ENCODE data around the gene TP53INP2.
"Not testable (repeated sequence)": the region's sequence is repeated elsewhere in the genome, so short reads cannot be mapped to it uniquely, and the experiment has no call there.

TP53INP2 gene, protein sequence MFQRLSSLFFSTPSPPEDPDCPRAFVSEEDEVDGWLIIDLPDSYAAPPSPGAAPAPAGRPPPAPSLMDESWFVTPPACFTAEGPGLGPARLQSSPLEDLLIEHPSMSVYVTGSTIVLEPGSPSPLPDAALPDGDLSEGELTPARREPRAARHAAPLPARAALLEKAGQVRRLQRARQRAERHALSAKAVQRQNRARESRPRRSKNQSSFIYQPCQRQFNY

DNA sequence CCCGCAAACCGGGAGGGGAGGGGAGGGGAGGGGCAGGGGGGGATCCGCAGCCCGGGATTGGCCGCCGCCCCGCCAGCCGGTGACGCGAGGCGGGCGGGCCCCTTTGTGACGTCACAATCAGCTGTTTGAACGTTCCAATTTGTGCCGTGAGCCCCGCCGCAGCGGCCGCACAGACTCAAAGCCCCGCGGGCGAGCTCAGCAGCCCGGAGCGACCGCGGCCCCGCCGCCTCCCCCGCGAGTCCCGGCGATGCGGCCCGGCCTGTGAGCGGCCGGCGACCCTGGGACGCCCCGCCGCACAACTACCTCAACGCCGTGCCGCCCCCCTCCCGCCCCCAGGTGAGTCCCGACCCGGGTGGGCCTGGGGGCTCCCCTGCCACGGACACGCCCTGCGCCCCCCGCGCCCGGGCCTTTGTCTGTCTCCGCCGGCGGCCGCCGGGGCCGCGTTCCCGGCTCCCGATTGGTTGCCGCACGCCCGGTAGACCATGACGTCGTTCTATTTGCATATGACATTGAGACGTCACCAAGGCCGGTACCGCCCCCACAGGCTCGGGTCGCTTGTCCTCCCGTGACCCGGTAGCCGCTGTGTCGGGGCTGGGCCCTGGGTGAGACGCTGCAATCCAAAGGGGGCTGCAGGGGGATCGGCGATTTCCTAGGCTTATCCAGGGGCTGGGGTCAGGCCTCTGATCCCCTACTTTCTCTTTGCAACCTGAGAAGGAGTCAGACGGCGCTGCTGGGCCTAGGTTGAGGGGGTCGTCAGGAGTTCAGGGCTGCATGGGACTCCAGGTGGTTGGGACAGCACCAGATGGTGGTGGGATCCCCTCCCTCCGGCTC lies at the start of gene TP53INP2:
TP53INP2 (plus strand) TSS at position 168 of the 831 bp plus-strand sequence. CDS start 4,396 bp downstream, outside the sequence.
- H3K4me3 ChIP-seq (ENCODE audit: low read depth in 1 of 2, low read length in 2 of 2) = peak within 1 kb of the TSS; percentile 59 to 88
- H3K79me2 ChIP-seq (ENCODE audit: insufficient read depth, low read length) = no peaks in the 10 kb centered on the region
- H3K9ac ChIP-seq (ENCODE audit: low read depth, low read length) = peak within 1 kb of the TSS; percentile 65
- peaks cover 22% of the 10 kb centered on the region for H3K4me1 ChIP-seq (ENCODE audit: insufficient read depth, low read length)
- peaks cover 13% of the 10 kb centered on the region for H3K27me3 ChIP-seq (ENCODE audit: insufficient read depth, low read length, poor library complexity)
- ATAC-seq (ENCODE audit: insufficient read depth, low read depth) (peak; percentile 79), DNase-seq (peak; percentile 85)
- no peaks in the 10 kb centered on the region for H3K36me3 ChIP-seq (ENCODE audit: insufficient read depth, low read length)
- no peaks in the 10 kb centered on the region for H4K20me1 ChIP-seq (ENCODE audit: insufficient read depth, low read length)
- H2AFZ ChIP-seq (ENCODE audit: low read depth, low read length) = peak within 1 kb of the TSS; percentile 92
- no peak for TF ChIP-seq EZH2 (IDR thresholded peaks at IDR 0.05; ENCODE audit: borderline replicate concordance, low read depth, low read length, severe bottlenecking)
- TF ChIP-seq, protein P1, sequence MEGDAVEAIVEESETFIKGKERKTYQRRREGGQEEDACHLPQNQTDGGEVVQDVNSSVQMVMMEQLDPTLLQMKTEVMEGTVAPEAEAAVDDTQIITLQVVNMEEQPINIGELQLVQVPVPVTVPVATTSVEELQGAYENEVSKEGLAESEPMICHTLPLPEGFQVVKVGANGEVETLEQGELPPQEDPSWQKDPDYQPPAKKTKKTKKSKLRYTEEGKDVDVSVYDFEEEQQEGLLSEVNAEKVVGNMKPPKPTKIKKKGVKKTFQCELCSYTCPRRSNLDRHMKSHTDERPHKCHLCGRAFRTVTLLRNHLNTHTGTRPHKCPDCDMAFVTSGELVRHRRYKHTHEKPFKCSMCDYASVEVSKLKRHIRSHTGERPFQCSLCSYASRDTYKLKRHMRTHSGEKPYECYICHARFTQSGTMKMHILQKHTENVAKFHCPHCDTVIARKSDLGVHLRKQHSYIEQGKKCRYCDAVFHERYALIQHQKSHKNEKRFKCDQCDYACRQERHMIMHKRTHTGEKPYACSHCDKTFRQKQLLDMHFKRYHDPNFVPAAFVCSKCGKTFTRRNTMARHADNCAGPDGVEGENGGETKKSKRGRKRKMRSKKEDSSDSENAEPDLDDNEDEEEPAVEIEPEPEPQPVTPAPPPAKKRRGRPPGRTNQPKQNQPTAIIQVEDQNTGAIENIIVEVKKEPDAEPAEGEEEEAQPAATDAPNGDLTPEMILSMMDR (IDR thresholded peaks at IDR 0.05; ENCODE audit: borderline replicate concordance, extremely low read depth, low read length, poor library complexity, severe bottlenecking) = peak; percentile 1
- peak within 1 kb of the TSS; percentile 99 for H3K4me2 ChIP-seq (ENCODE audit: insufficient read depth, low read length)
- H3K9me3 ChIP-seq (ENCODE audit: insufficient read depth, low read length, severe bottlenecking) = no peaks in the 10 kb centered on the region
- peak within 1 kb of the TSS; percentile 54; the same call in 1 of the 2 replicates for H3K27ac ChIP-seq (ENCODE audit: low read length)

DNA sequence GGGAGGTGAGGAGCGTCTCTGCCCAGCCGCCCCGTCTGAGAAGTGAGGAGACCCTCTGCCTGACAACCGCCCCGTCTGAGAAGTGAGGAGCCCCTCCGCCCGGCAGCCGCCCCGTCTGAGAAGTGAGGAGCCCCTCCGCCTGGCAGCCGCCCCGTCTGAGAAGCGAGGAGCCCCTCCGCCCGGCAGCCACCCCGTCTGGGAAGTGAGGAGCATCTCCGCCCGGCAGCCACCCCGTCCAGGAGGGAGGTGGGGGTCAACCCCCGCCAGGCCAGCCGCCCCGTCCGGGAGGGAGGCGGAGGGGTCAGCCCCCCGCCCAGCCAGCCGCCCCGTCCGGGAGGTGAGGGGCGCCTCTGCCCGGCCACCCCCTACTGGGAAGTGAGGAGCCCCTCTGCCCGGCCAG lies 45.5 kb upstream of the TP53INP2 start:
- H3K9me3 ChIP-seq (ENCODE audit: insufficient read depth, low read length, severe bottlenecking); H3K27me3 ChIP-seq (ENCODE audit: insufficient read depth, low read length, poor library complexity); H4K20me1 ChIP-seq (ENCODE audit: insufficient read depth, low read length); DNase-seq; H3K4me2 ChIP-seq (ENCODE audit: insufficient read depth, low read length); H3K4me3 ChIP-seq (ENCODE audit: low read depth in 1 of 2, low read length in 2 of 2); H3K27ac ChIP-seq (ENCODE audit: low read length); H2AFZ ChIP-seq (ENCODE audit: low read depth, low read length); H3K9ac ChIP-seq (ENCODE audit: low read depth, low read length); H3K4me1 ChIP-seq (ENCODE audit: insufficient read depth, low read length); ATAC-seq (ENCODE audit: insufficient read depth, low read depth): not testable (repeated sequence)
- Histone ChIP-seq H3K36me3 (ENCODE audit: insufficient read depth, low read length) (peaks cover 26% of the 10 kb centered on the region; the same call in 1 of the 2 replicates), H3K79me2 (ENCODE audit: insufficient read depth, low read length) (peaks cover 24% of the 10 kb centered on the region)

DNA sequence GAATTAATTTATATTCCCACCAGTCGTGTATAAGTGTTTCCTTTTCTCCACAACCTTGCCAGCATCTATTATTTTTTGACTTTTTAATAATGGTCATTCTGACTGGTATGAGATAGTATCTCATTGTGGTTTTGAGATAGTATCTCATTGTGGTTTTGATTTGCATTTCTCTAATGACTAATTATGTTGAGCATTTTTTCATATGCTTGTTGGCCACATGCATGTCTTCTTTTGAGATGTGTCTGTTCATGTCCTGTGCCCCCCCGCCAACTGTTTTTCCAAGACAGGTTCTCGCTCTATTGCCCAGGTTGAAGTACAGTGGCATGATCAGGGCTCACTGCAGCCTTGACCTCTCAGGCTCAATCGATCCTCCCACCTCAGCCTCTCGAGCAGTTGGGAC lies 42.3 kb upstream of the TP53INP2 start:
- DNase-seq; H3K4me1 ChIP-seq (ENCODE audit: insufficient read depth, low read length); H3K36me3 ChIP-seq (ENCODE audit: insufficient read depth, low read length); H2AFZ ChIP-seq (ENCODE audit: low read depth, low read length); H3K9ac ChIP-seq (ENCODE audit: low read depth, low read length); H3K27ac ChIP-seq (ENCODE audit: low read length); H3K9me3 ChIP-seq (ENCODE audit: insufficient read depth, low read length, severe bottlenecking); H3K27me3 ChIP-seq (ENCODE audit: insufficient read depth, low read length, poor library complexity); H3K4me2 ChIP-seq (ENCODE audit: insufficient read depth, low read length); ATAC-seq (ENCODE audit: insufficient read depth, low read depth); H3K4me3 ChIP-seq (ENCODE audit: low read depth in 1 of 2, low read length in 2 of 2): not testable (repeated sequence)
- H4K20me1 ChIP-seq (ENCODE audit: insufficient read depth, low read length) = peaks cover 13% of the 10 kb centered on the region; the same call in 1 of the 2 replicates
- peaks cover 50% of the 10 kb centered on the region for H3K79me2 ChIP-seq (ENCODE audit: insufficient read depth, low read length)

DNA sequence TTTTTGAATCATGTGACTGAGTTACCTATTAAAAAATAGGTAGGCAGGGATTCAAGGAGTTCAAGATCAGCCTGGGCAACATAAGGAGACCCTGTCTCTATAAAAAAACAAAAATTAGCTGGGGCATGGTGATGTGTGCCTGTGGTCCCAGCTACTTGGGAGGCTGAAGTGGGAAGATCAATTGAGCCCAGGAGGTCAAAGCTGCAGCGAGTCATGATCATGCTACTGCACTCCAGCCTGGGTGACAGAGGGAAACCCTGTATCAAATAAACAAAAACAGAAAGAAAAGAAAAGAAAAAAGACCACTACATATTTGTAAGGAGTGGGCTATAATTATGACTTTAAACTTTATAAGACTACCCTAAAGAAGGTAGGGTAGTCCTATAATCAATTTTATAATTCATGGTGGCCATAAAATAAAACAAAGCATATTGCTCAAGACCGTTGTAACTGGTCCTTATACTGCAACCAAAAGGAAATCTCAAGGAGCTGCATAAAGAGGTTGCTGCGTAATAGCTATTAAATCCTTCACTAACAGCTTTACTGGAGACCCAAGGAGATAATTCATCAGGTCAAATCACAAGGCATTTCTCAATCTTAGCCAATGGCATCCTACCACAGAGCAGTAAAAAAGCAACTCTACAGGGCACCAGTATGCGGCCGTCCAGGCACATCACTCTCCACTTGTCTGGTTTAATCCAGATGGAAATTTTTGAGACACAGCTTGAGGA lies 40.8 kb upstream of the TP53INP2 start:
- H3K36me3 ChIP-seq (ENCODE audit: insufficient read depth, low read length) = no peaks in the 10 kb centered on the region
- H3K4me1 ChIP-seq (ENCODE audit: insufficient read depth, low read length) = no peaks in the 10 kb centered on the region
- no peak for TF ChIP-seq EZH2 (IDR thresholded peaks at IDR 0.05; ENCODE audit: borderline replicate concordance, low read depth, low read length, severe bottlenecking)
- TF ChIP-seq, protein P1 (IDR thresholded peaks at IDR 0.05; ENCODE audit: borderline replicate concordance, extremely low read depth, low read length, poor library complexity, severe bottlenecking) = no peak
- no peak overlapping the region for H3K4me2 ChIP-seq (ENCODE audit: insufficient read depth, low read length)
- no peak overlapping the region for H3K27ac ChIP-seq (ENCODE audit: low read length)
- no peaks in the 10 kb centered on the region for H3K9me3 ChIP-seq (ENCODE audit: insufficient read depth, low read length, severe bottlenecking)
- no peak overlapping the region for H3K9ac ChIP-seq (ENCODE audit: low read depth, low read length)
- H3K79me2 ChIP-seq (ENCODE audit: insufficient read depth, low read length) = peaks cover 65% of the 10 kb centered on the region
- H3K27me3 ChIP-seq (ENCODE audit: insufficient read depth, low read length, poor library complexity) = no peaks in the 10 kb centered on the region
- DNase-seq (no peak), ATAC-seq (ENCODE audit: insufficient read depth, low read depth) (no peak)
- no peak overlapping the region for H2AFZ ChIP-seq (ENCODE audit: low read depth, low read length)
- no peak overlapping the region for H3K4me3 ChIP-seq (ENCODE audit: low read depth in 1 of 2, low read length in 2 of 2)
- H4K20me1 ChIP-seq (ENCODE audit: insufficient read depth, low read length) = peaks cover 18% of the 10 kb centered on the region; the same call in 1 of the 2 replicates

DNA sequence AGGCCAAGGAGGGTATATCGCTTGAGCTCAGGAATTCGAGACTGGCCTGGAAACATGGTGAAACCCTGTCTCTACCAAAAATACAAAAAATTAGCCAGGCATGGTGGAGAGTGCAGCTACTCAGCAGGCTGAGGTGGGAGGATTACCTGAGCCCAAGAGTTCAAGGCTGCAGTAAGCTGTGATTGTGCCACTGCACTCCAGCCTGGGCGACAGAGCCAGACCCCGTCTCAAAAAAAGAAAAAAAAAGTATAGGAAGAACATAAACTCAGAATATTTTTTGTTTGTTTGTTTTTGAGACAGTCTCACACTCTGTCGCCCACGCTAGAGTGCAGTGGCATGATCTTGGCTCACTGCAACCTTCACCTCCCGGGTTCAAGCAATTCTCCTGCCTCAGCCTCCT lies 39.4 kb upstream of the TP53INP2 start:
- H3K4me2 ChIP-seq (ENCODE audit: insufficient read depth, low read length); H3K4me3 ChIP-seq (ENCODE audit: low read depth in 1 of 2, low read length in 2 of 2); DNase-seq; H3K36me3 ChIP-seq (ENCODE audit: insufficient read depth, low read length); ATAC-seq (ENCODE audit: insufficient read depth, low read depth); H2AFZ ChIP-seq (ENCODE audit: low read depth, low read length); H3K9me3 ChIP-seq (ENCODE audit: insufficient read depth, low read length, severe bottlenecking); H3K27me3 ChIP-seq (ENCODE audit: insufficient read depth, low read length, poor library complexity); H3K4me1 ChIP-seq (ENCODE audit: insufficient read depth, low read length); H3K27ac ChIP-seq (ENCODE audit: low read length); H3K9ac ChIP-seq (ENCODE audit: low read depth, low read length): not testable (repeated sequence)
- Histone ChIP-seq H3K79me2 (ENCODE audit: insufficient read depth, low read length) (peaks cover 75% of the 10 kb centered on the region), H4K20me1 (ENCODE audit: insufficient read depth, low read length) (peaks cover 18% of the 10 kb centered on the region; the same call in 1 of the 2 replicates)

Data from DND-41 (cell line).